Caki2 (cell line): ENCODE measurements around the gene IPO5. TPM values are rescaled to one million over a fixed set of nuclear protein-coding genes. Genes with fewer than 3 reads are reported as not detected.
"Not testable (repeated sequence)": the region's sequence is repeated elsewhere in the genome, so short reads cannot be mapped to it uniquely, and the experiment has no call there.

ENCODE experiments used
- DNase-seq: peaks from one replicate; pipeline ENCODE4 v3.0.0-alpha.2; 2015; ENCODE audit warnings: low read depth
- in situ Hi-C: cut with HindIII; loops from 2 replicates; pipeline ENCODE4 v1.10.0; 2016; ENCODE audit warnings: low sequenced_read_pairs, low pct_unique_long_range_greater_than_20kb, mixed read lengths
- total RNA-seq: library from RNA; depleted of rRNA; stranded (reverse); fragments of >200 nt; shearing (Covaris generic); gene quantifications from 2 replicates; pipeline ENCODE4 v1.2.3, GENCODE V29; 2014; ENCODE audit warnings: low replicate concordance

Gene IPO5
- total RNA-seq, 1 experiment from 2014 or later: 72.6 TPM

DNA sequence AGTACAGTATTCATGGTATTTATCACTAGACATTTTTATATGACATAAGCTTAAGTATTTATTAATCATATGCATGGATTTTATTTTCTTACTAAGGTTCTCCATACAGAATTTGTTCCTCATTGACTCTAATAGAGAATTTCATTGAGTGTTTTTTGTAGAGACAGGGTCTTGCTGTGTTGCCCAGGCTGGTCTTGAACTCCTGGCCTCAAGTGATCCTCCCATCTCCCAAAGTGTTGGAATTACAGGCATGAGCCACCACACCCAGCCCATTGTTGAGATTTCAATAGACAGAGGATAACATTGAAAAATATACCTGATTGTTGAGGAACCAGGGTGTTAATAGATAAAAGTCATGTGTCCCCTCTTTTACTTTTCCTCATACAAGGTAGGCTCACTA is 26.1 kb downstream of the IPO5 start:
- no peak for DNase-seq
- in situ Hi-C loops: no loop called here

GRCh38 chr13:97982286-97982685 is 28.8 kb downstream of the IPO5 start:
- in situ Hi-C loops: no loop called here
- no peak for DNase-seq

GRCh38 chr13:97986835-97987234 is 33.4 kb downstream of the IPO5 start:
- DNase-seq: no peak
- in situ Hi-C loops: no loop called here

GRCh38 chr13:97999653-98000052 is 46.2 kb downstream of the IPO5 start:
- in situ Hi-C loops: no loop called here

GRCh38 chr13:98004107-98004506 is 50.6 kb downstream of the IPO5 start:
- in situ Hi-C loops: no loop called here
- no peak for DNase-seq

More at GRCh38 chr13:97999653-98000052, 46.2 kb downstream of the IPO5 start:
- DNase-seq: no peak

- in situ Hi-C loops, DNase-seq: not testable (repeated sequence)
Observed at GRCh38 chr13:98004997-98005396, 51.5 kb downstream of the IPO5 start.

DNA sequence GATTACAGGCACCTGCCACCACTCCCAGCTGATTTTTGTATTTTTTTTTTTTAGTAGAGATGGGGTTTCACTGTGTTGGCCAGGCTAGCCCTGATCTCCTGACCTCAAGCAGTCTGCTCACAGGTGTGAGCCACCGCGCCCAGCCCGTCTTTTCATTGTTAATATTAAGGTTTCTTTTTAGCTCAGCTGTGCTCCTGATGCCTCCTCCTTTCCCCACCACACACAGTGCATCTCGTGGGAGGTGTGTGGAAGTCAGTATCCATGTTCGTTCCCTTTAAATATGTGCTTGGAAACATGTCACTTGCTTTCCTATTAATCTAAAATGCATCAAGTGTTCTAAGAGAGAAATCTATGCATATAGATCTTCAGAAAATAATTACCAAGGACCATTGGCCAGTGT is 53.5 kb downstream of the IPO5 start:
- DNase-seq: no peak
- in situ Hi-C loops: no loop called here

DNA sequence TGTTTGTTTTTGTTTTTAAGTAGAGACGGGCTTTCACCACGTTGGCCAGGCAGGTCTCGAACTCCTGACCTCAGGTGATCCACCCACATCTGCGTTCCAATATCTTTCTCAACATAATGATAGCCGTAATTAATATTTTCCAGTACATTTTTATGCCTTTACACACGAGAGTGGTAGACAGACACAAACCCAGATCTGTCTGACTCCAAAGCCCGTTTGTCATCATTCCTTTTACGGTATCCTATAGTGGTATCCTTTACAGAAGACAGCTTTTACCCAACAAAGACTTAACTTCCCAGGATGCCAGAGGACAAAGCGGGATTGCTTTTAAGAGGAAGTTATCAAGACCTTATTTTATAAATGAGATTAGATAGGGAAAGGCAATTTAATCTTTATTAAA is 59.8 kb downstream of the IPO5 start:
- no peak for DNase-seq
- in situ Hi-C loops: no loop called here

- in situ Hi-C loops: no loop called here
- DNase-seq: no peak
Observed at GRCh38 chr13:98014766-98015165, 61.3 kb downstream of the IPO5 start.

DNA sequence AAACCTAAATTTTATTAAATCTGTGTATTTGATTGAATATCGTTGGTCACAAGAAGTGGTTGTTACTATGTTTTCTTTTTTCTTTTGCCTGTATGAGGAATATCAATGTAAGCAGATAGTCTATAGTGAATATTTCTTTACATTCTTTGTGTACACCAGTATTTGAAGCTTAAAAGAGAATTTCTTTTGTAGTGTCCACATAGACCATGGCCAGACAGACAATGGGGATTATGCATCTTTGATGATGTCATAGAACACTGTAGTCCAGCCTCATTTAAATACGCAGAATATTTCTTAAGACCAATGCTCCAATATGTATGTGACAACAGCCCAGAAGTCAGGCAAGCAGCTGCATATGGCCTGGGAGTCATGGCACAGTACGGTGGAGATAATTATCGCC is 64.8 kb downstream of the IPO5 start:
- in situ Hi-C loops: no loop called here
- no peak for DNase-seq

DNA sequence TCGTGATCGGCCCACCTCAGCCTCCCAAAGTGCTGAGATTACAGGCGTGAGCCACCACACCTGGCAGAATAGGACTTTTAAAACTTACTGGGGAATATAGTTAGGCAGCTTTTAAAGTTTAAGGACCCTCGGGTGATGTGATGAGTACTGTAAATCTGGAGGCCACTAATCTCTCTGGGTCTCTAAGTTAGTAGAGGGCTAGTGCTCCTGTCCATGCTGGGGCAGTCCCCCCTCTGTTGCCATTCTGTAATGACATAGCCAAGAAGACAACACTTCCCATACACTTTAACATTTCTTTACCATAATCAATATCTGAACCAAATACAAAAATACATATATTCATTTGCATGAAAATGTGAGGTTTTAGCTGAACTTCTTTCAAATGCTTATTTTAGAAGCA is 65.7 kb downstream of the IPO5 start:
- DNase-seq: no peak
- in situ Hi-C loops: no loop called here

DNA sequence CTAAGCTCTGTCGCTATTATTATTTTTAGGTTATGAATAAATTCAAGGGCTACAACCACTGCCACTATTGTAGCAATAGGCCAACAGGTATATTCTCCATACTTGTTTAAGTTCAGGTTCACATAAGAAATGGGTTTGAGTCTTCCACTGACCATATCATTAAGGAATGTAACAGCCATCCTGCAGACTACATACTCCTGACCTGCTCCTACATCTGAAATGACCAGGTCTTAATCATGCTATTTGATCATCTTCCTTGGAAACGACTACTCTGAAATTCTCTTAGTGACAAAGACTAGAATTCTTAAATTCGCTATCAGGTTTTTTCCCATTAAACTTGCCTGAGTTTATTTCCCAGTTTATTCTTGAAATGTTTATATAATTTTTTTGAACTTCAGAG is 66.8 kb downstream of the IPO5 start:
- DNase-seq: no peak
- in situ Hi-C loops: no loop called here

DNA sequence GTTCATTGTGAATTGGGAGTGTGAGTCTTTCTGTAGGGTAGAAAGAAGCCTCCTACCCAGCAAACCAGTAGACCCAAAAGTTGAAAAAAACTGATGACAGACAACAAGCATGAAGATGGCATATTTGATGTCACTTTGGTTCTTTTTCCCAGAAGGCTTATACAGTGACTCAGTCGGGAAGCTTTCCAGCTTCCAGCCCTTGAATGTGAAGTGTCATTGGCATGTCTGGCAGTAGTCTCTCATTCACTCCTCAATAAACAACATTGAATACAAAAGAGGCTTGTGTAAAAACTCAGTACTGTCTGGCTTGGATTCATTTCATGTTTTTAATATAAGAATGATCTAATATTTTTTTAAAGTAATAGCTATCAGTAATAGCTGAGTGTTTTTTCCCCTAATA is 68.7 kb downstream of the IPO5 start:
- in situ Hi-C loops: no loop called here
- DNase-seq: no peak

GRCh38 chr13:98025480-98026025 is 72.1 kb downstream of the IPO5 start:
- in situ Hi-C loops: no loop called here
- DNase-seq: no peak

- no peak for DNase-seq
- in situ Hi-C loops: no loop called here
Observed at GRCh38 chr13:98026457-98026857, 73.0 kb downstream of the IPO5 start.

DNA sequence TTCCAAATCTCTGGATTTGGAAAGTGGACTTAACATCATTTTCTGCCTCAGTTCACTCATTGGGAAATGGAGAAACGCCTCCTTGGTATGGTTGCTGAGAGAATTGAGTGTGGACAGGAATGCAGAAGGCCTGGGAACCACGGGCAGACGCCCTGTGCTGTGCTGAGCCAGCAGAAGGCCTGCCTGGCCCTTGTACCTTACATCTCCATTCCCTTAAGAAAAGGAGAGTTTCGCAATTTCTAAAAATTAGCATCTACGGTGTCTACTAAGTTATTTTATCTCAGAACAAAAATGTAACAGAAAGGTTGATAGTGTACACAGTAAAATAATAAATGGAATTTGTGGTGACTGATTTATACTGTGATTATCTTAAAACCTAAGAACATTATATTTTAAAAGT is 78.7 kb downstream of the IPO5 start:
- in situ Hi-C loops: no loop called here
- DNase-seq: no peak

- in situ Hi-C loops: no loop called here
- peak; percentile 62 for DNase-seq
Observed at GRCh38 chr13:98033277-98034247, 80.1 kb downstream of the IPO5 start.

DNA sequence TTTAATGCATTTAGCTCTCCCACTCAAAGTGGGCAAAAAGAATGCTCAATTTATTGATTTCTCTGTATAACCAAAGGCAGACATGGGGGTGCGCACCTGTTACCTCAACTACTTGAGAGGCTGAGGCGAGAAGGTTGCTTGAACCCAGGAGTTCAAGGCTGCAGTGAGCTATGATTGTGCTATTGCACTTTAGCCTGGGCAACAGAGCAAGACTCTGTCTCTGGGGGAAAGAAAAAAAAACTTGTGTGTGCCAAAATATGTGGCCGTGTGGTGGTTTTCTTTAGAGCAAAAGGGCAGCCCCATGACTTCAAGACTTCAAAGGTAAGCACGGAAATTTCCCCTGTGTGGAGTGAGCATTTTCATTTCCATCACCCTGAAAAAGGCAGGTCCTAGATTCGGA is 81.9 kb downstream of the IPO5 start:
- DNase-seq: no peak
- in situ Hi-C loops: no loop called here

GRCh38 chr13:98036564-98037302 is 83.3 kb downstream of the IPO5 start:
- in situ Hi-C loops, DNase-seq: not testable (repeated sequence)
